Measurements from ENCODE around the gene RNF186. TPM values are rescaled to one million over a fixed set of nuclear protein-coding genes. Genes with fewer than 3 reads are reported as not detected.

The RNF186 gene
- total RNA-seq, 2 donors from 2014 or later: not detected

Other genes starting within 250 kb of the RNF186 start
- 10 to 100 TPM; 16.2 to 24.0 TPM for gene NBL1, start 171.0 kb downstream of the RNF186 start, total RNA-seq
- under 1 TPM; 0.11 to 0.68 TPM for gene HTR6, start 150.4 kb downstream of the RNF186 start, total RNA-seq
- gene TMCO4, start 15.4 kb downstream of the RNF186 start, total RNA-seq: 10 to 100 TPM in 1 of 2 donors, 1 to 10 TPM in 1; 6.9 to 18.7 TPM
- gene OTUD3, start 67.1 kb upstream of the RNF186 start, total RNA-seq: 10 to 100 TPM; 11.7 to 23.2 TPM
- gene PLA2G2E, start 108.3 kb upstream of the RNF186 start, total RNA-seq: not detected
- gene PLA2G2A, start 164.3 kb upstream of the RNF186 start, total RNA-seq: not detected